GM12878 (cell line): ENCODE measurements around the gene BAZ1B. TPM values are rescaled to one million over a fixed set of nuclear protein-coding genes. Genes with fewer than 3 reads are reported as not detected.

Source experiments
- ATAC-seq: fragments of 200-7000 bp; cut with Tn5 transposase; 3 replicates; pipeline ENCODE4 v1.9.1; 2020; ENCODE audit warnings: mild to moderate bottlenecking, moderate library complexity
- BruUV-seq: library from RNA; stranded (reverse); fragments of 400-500 nt; replicated peaks from 2 replicates; lab custom pipeline; 2021; lab: Mats Ljungman, UMichigan
- CTCF ChIA-PET: fragments of 300-600 bp; sonication (Branson Sonifier 250); formaldehyde crosslinking; extraction: SDS; loops from one replicate; lab custom pipeline; 2021; ENCODE audit warnings: inconsistent platforms; lab: Yijun Ruan, JAX
- POLR2A ChIA-PET: fragments of 350-600 bp; formaldehyde crosslinking; extraction: SDS; loops from one replicate; lab custom pipeline; 2021; ENCODE audit warnings: inconsistent platforms; lab: Charles Lee
- RAD21 ChIA-PET: fragments of 300-600 bp; sonication (Branson Sonifier 250); formaldehyde crosslinking; loops from one replicate; lab custom pipeline; 2023; ENCODE audit warnings: antibody characterized with exemption; ENCODE audit not compliant: unreplicated experiment; lab: Charles Lee
- SMC1A ChIA-PET: fragments of 300-600 bp; sonication (Branson Sonifier 250); formaldehyde crosslinking; loops from one replicate; lab custom pipeline; 2023; ENCODE audit not compliant: unreplicated experiment, uncharacterized antibody; lab: Charles Lee
- DNase-seq: peaks from one replicate; pipeline ENCODE4 v3.0.0-alpha.2; 2011; ENCODE audit warnings: low read depth, low spot score
- FAIRE-seq: peaks from 3 replicates; lab custom pipeline; 2011; peaks lifted over from hg19 to GRCh38; lab: Jason Lieb, UNC
- H2AFZ ChIP-seq: 2 replicates; pipeline ENCODE4 v1.6.0; 2011; ENCODE audit warnings: low read depth, low read length, control low read depth; ENCODE audit not compliant: control insufficient read depth
- H3K27ac ChIP-seq: 2 replicates; pipeline ENCODE4 v1.5.1; 2011; ENCODE audit warnings: control low read depth; ENCODE audit not compliant: control insufficient read depth, insufficient read depth
- H3K27me3 ChIP-seq, 2 experiments: replicated peaks in 1 of 2; 2 replicates each; pipeline versions ENCODE4 v1.6.0 to v1.6.1; 2011; ENCODE audit warnings: low read length in 1 of 2; ENCODE audit not compliant: control insufficient read depth in 2 of 2, insufficient read depth in 2 of 2
- H3K36me3 ChIP-seq, 2 experiments: 2 replicates each; pipeline ENCODE4 v1.5.1; 2011; ENCODE audit warnings: low read length in 1 of 2; ENCODE audit not compliant: control insufficient read depth in 2 of 2, insufficient read depth in 2 of 2
- H3K4me1 ChIP-seq: 2 replicates; pipeline ENCODE4 v1.6.1; 2011; ENCODE audit warnings: mild to moderate bottlenecking, low read length, moderate library complexity, mixed read lengths; ENCODE audit not compliant: control insufficient read depth, insufficient read depth
- H3K4me2 ChIP-seq: 2 replicates; pipeline ENCODE4 v1.6.0; 2011; ENCODE audit warnings: control low read depth; ENCODE audit not compliant: control insufficient read depth, insufficient read depth
- H3K4me3 ChIP-seq: fragments of 200-600 bp; sonication (generic); 2 replicates; pipeline ENCODE4 v1.5.1; 2016
- H3K79me2 ChIP-seq: 2 replicates; pipeline ENCODE4 v1.6.0; 2011; ENCODE audit warnings: low read length; ENCODE audit not compliant: control insufficient read depth, insufficient read depth
- H3K9ac ChIP-seq: 2 replicates; pipeline ENCODE4 v1.8.0; 2011; ENCODE audit warnings: low read length, control low read depth, mixed read lengths; ENCODE audit not compliant: control insufficient read depth, insufficient read depth
- H3K9me3 ChIP-seq: replicated peaks from 3 replicates; pipeline ENCODE4 v1.5.1; 2011; ENCODE audit warnings: mild to moderate bottlenecking, low read length; ENCODE audit not compliant: control insufficient read depth, insufficient read depth
- H4K20me1 ChIP-seq: 2 replicates; pipeline ENCODE4 v1.6.0; 2011; ENCODE audit not compliant: control insufficient read depth, insufficient read depth
- BACH1 ChIP-seq: fragments of 450-650 bp; IDR thresholded peaks from 2 replicates; pipeline ENCODE4 v1.6.1; 2017; ENCODE audit warnings: mild to moderate bottlenecking, borderline replicate concordance
- BCL3 ChIP-seq: IDR thresholded peaks from 2 replicates; pipeline ENCODE4 v1.6.1; 2011; ENCODE audit warnings: borderline replicate concordance, low read depth, mild to moderate bottlenecking, moderate library complexity, low read length; ENCODE audit not compliant: insufficient read depth, poor library complexity, severe bottlenecking
- CBX5 ChIP-seq: sonication (generic); IDR thresholded peaks from 2 replicates; pipeline ENCODE4 v1.6.1; 2016; ENCODE audit warnings: low read depth, moderate library complexity, mild to moderate bottlenecking, inconsistent platforms
- CHD1 ChIP-seq: IDR thresholded peaks from 2 replicates; pipeline ENCODE4 v1.6.1; 2012; ENCODE audit warnings: low read depth, low read length, improper control_type of control experiment
- GABPA ChIP-seq: IDR thresholded peaks from 2 replicates; pipeline ENCODE4 v1.6.1; 2014; ENCODE audit warnings: antibody characterized with exemption, low read depth, mild to moderate bottlenecking, inconsistent platforms
- HDAC6 ChIP-seq: fragments of 200-600 bp; sonication (generic); IDR thresholded peaks from one replicate; pipeline ENCODE4 v1.8.0; 2017; ENCODE audit warnings: antibody characterized with exemption; ENCODE audit not compliant: unreplicated experiment
- MYC ChIP-seq: IDR thresholded peaks from 2 replicates; pipeline ENCODE4 v1.6.1; 2011; ENCODE audit warnings: mild to moderate bottlenecking, low read length, moderate library complexity, inconsistent platforms; ENCODE audit not compliant: insufficient read depth, insufficient replicate concordance, insufficient read length, severe bottlenecking
- NFIC ChIP-seq: IDR thresholded peaks from 2 replicates; pipeline ENCODE4 v1.6.1; 2012; ENCODE audit warnings: low read depth, mild to moderate bottlenecking, inconsistent platforms, low read length, moderate library complexity
- SKIL ChIP-seq: fragments of 450-650 bp; IDR thresholded peaks from 2 replicates; pipeline ENCODE4 v1.6.1; 2017; ENCODE audit warnings: mild to moderate bottlenecking, low read depth, inconsistent platforms; ENCODE audit not compliant: poor library complexity, severe bottlenecking
- SMAD5 ChIP-seq: IDR thresholded peaks from 2 replicates; pipeline ENCODE4 v1.6.1; 2016; ENCODE audit warnings: antibody characterized with exemption, low read depth
- SMC3 ChIP-seq: IDR thresholded peaks from 2 replicates; pipeline ENCODE4 v1.6.1; 2011; ENCODE audit warnings: low read length, improper control_type of control experiment, borderline replicate concordance
- SREBF1 ChIP-seq: IDR thresholded peaks from 2 replicates; pipeline ENCODE4 v1.6.1; 2012; ENCODE audit warnings: mild to moderate bottlenecking, low read length
- SRF ChIP-seq, 2 experiments: IDR thresholded peaks; 2 replicates each; pipeline ENCODE4 v1.6.1; 2011; ENCODE audit warnings: low read depth in 2 of 2, low read length in 2 of 2, mild to moderate bottlenecking in 1 of 2, moderate library complexity in 1 of 2
- WRNIP1 ChIP-seq: IDR thresholded peaks from 2 replicates; pipeline ENCODE4 v1.6.1; 2011; ENCODE audit warnings: low read depth, low read length, improper control_type of control experiment, borderline replicate concordance
- ZBTB11 ChIP-seq: fragments of 450-650 bp; formaldehyde crosslinking; IDR thresholded peaks from 2 replicates; pipeline ENCODE4 v1.5.0; 2022; ENCODE audit warnings: mild to moderate bottlenecking, missing genetic modification characterization
- whole genome bisulfite sequencing: methylation state at CpG from one replicate; pipeline ENCODE4 v1.1.6; 2016; ENCODE audit warnings: low lambda C conversion rate; ENCODE audit not compliant: insufficient replicate concordance, insufficient coverage; ENCODE audit errors: missing lambda C conversion rate; 5-methylcytosine and 5-hydroxymethylcytosine counted together
- in situ Hi-C: fragments of 300-500 bp; cut with MboI; formaldehyde crosslinking; loops from 9 replicates; pipeline ENCODE4 v1.14.3; 2018; ENCODE audit warnings: mixed read lengths
- intact Hi-C: fragments of 100-400 bp; cut with micrococcal nuclease; formaldehyde crosslinking; loops from one replicate; pipeline ENCODE4 v1.14.2; 2022; ENCODE audit not compliant: unreplicated experiment
- polyA plus RNA-seq, 11 experiments: library from polyadenylated mRNA; depleted of rRNA in 4 of 11; unstranded in 6 of 11; stranded (reverse) in 5 of 11; fragments of >200 nt; fragmentation: Nextera tagmentation in 4 of 11; fragmentation: Illumina TruSeq in 1 of 11; extraction: Ambion mirVana in 4 of 11; extraction: Trizol in 1 of 11; gene quantifications; 1 replicate in 1 of 11; 2 replicates in 10 of 11; pipeline versions ENCODE4 v1.2.1 to v1.2.3, GENCODE V29; 2011 to 2016; ENCODE audit warnings: inconsistent platforms in 2 of 11, missing spikeins in 2 of 11, low read depth in 1 of 11
- total RNA-seq, 4 experiments: library from RNA; depleted of rRNA in 3 of 4; stranded (reverse); fragments of >200 nt in 3 of 4; fragmentation: Illumina TruSeq in 1 of 4; extraction: Trizol in 1 of 4; gene quantifications; 2 replicates each; pipeline versions ENCODE4 v1.2.1 to v1.2.3, GENCODE V29; 2013 to 2021

BAZ1B gene
- total and polyA plus RNA-seq, 10 of the 15 experiments (the other 5 are each of a cell fraction or from before 2014, with no cell fraction given), result 14.0 to 77.4 (median 36.2) TPM

GRCh38 chr7:73504920-73505319 is 17.2 kb downstream of the BAZ1B start (continued):
- no peak for TF ChIP-seq BCL3

- TF ChIP-seq BACH1 (no peak), HDAC6 (no peak), SMAD5 (no peak), MYC (no peak), GABPA (no peak), SREBF1 (no peak), CHD1 (no peak), SMC3 (no peak), ZBTB11 (no peak), CBX5 (no peak), SRF (IDR thresholded peaks at IDR 0.05; ENCODE audit: low read depth in 2 of 2, low read length in 2 of 2) (no peak), SKIL (no peak), WRNIP1 (no peak), NFIC (no peak)
- in situ Hi-C loops, result no loop called here
- Histone ChIP-seq H2AFZ (no peak overlapping the region), H3K4me3 (no peak overlapping the region), H3K9ac (no peak overlapping the region), H4K20me1 (0 out of 2 replicates have a peak, but pooled peaks cover 4% of the 10 kb centered on the region), H3K36me3 (peaks cover 18 to 59% of the 10 kb centered on the region in 2 experiments), H3K4me2 (no peak overlapping the region), H3K79me2 (no peaks in the 10 kb centered on the region; the same call in 1 of the 2 replicates), H3K4me1 (no peaks in the 10 kb centered on the region), H3K27ac (no peak overlapping the region), H3K9me3 (no peaks in the 10 kb centered on the region), H3K27me3 (no peaks in the 10 kb centered on the region)
- ChIA-PET POLR2A (no interaction called here), RAD21 (no interaction called here), SMC1A (interaction anchor here (1.6 to 2.2 kb wide), 2 partner anchors 10 to 19 kb away, joined by 4 to 10 read pairs; partner anchors contain the start of gene BAZ1B), CTCF (interaction anchor here (1.0 to 1.2 kb wide), 4 partner anchors 10 to 26 kb away, joined by 3 read pairs; no protein-coding TSS in a partner anchor)
- 100% methylated on average over 2 of the region's 2 CpGs for WGBS
- FAIRE-seq (no peak), ATAC-seq (no peak), DNase-seq (no peak)
- BruUV-seq, result no TSS peak
- intact Hi-C loops, result no loop called here
These were observed 18.1 kb downstream of the BAZ1B start for GRCh38 chr7:73504017-73504416.
